ENCODE measurements around the gene DQX1. TPM values are rescaled to one million over a fixed set of nuclear protein-coding genes. Genes with fewer than 3 reads are reported as not detected.

The DQX1 gene
- total RNA-seq, 2 experiments from 2014 or later, result 0.20 to 0.39 TPM

DNA sequence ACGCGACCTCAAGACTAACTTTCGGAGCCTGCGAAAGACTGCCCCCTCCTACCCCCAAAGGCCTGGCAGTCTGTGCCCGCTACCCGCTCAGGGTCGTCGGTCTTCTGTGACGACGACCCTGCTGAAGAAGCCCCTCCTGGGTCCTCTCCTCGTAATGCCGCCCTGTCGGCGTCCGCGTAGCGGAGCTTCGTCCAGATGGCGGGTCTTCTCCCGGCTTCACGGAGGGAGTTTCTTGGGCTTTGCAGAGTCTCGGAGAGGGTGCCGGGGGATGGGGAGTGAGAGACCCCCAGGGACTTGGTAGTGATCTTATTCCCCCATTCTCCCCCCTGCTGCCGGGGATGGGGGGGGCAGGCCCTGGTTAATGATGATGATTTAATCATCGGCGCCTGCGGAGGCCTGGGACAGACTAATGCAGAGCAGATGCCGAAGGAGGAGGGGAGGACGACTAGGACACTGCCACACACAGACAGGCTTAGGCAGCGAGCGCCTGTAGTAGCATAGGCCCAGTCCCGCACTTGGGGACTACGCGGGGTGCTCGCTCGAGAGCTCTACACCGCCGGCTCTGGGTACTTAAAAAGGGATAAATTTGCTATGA, 18.0 kb downstream of the DQX1 start:
- ATAC-seq (ENCODE audit: low read depth), result no peak
- DNase-seq, result no peak

DNA sequence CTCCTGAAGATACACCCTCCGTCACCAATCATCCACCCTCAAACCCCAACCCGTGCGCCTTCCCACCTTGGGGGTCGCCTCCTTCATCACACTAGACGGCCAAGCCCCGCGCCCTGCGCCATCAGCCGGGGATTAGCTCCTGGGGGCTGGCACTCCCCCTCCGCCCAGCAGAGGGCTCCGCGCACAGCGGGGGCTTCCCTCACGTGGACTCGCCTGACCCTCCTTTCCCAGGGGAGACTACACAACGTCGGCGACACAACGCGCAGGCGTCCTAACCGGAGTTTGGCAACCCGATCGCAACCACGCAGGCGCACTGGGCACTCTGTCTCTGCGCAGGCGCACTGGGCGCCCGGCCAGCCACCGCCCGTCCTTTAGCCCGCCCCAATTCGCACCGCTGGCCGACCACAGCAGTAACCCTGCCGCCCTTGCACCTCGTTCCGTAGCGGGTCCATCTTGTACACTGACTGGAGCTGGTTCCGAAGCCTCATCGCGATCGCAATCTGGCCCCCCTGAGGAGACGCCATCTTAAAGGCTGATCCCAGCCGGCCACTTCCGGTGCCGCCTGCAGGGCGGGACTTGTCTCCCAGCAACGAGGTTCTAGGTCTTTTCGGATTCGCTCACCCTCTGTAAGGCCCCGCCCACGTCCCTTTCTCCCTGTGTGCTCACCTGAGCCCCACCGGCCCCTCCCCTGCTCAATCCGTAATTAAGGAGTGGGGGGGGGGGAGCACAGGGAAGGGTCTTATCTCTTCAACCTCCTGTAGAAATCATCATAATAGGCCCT, 18.7 kb downstream of the DQX1 start, which contains the start of gene PCGF1:
TSS of gene PCGF1 (minus strand) at position 551 of the 781 bp plus-strand sequence. CDS start at position 524, 27 bp downstream.
- peak within 1 kb of the TSS; percentile 99 for H3K27ac Mint-ChIP-seq
- H3K9me3 Mint-ChIP-seq, result no peaks in the 10 kb centered on the region
- POLR2A ChIA-PET, result interaction anchor here (0.7 to 5.2 kb wide), 9 partner anchors 10 to 78 kb away, joined by 3 to 19 read pairs (median 5); partner anchors contain the start of genes CCDC142, LOXL3, TTC31 and WBP1
- peak; percentile 84 for ATAC-seq (ENCODE audit: low read depth)
- peak within 1 kb of the TSS; percentile 98 for H3K4me3 Mint-ChIP-seq
- H3K4me1 Mint-ChIP-seq, result peaks cover 32% of the 10 kb centered on the region
- peaks cover 30% of the 10 kb centered on the region for H3K27me3 Mint-ChIP-seq
- DNase-seq, result peak; percentile 98
- peaks cover 12% of the 10 kb centered on the region for H3K36me3 Mint-ChIP-seq

More for the DNA sequence above, 18.0 kb downstream of the DQX1 start:
- Mint-ChIP-seq H3K9me3 (no peaks in the 10 kb centered on the region), H3K4me1 (peaks cover 32% of the 10 kb centered on the region), H3K36me3 (peaks cover 12% of the 10 kb centered on the region), H3K4me3 (peak overlapping the region; percentile 98), H3K27ac (peak overlapping the region; percentile 99), H3K27me3 (peaks cover 32% of the 10 kb centered on the region)
- POLR2A ChIA-PET, result interaction anchor here (0.6 to 5.2 kb wide), 6 partner anchors 21 to 78 kb away, joined by 3 to 19 read pairs (median 4); partner anchors contain the start of genes AUP1, CCDC142, HTRA2 and LOXL3

GRCh38 chr2:74505448-74506246, 20.4 kb downstream of the DQX1 start:
- no peak overlapping the region for H3K27ac Mint-ChIP-seq
- H3K4me1 Mint-ChIP-seq, result peaks cover 35% of the 10 kb centered on the region
- ATAC-seq (ENCODE audit: low read depth) (no peak), DNase-seq (no peak)
- no peaks in the 10 kb centered on the region for H3K9me3 Mint-ChIP-seq
- peaks cover 30% of the 10 kb centered on the region for H3K27me3 Mint-ChIP-seq
- no peak overlapping the region for H3K4me3 Mint-ChIP-seq
- H3K36me3 Mint-ChIP-seq, result peaks cover 14% of the 10 kb centered on the region
- POLR2A ChIA-PET, result interaction anchor here (1.6 to 5.2 kb wide), 3 partner anchors 24 to 47 kb away, joined by 5 to 19 read pairs (median 8); partner anchors contain the start of genes CCDC142, MRPL53, TTC31 and WBP1

- POLR2A ChIA-PET, result interaction anchor here (0.5 to 2.1 kb wide), 4 partner anchors 10 to 86 kb away, joined by 3 to 8 read pairs (median 3); partner anchors contain the start of genes MRPL53 and TLX2
- Mint-ChIP-seq H3K4me1 (peaks cover 34% of the 10 kb centered on the region), H3K27ac (no peak overlapping the region), H3K9me3 (no peaks in the 10 kb centered on the region), H3K27me3 (peaks cover 36% of the 10 kb centered on the region), H3K36me3 (peaks cover 14% of the 10 kb centered on the region), H3K4me3 (peak overlapping the region; percentile 12)
- ATAC-seq (ENCODE audit: low read depth) (no peak), DNase-seq (no peak)
These were observed 21.4 kb downstream of the DQX1 start for GRCh38 chr2:74504591-74504990.

DNA sequence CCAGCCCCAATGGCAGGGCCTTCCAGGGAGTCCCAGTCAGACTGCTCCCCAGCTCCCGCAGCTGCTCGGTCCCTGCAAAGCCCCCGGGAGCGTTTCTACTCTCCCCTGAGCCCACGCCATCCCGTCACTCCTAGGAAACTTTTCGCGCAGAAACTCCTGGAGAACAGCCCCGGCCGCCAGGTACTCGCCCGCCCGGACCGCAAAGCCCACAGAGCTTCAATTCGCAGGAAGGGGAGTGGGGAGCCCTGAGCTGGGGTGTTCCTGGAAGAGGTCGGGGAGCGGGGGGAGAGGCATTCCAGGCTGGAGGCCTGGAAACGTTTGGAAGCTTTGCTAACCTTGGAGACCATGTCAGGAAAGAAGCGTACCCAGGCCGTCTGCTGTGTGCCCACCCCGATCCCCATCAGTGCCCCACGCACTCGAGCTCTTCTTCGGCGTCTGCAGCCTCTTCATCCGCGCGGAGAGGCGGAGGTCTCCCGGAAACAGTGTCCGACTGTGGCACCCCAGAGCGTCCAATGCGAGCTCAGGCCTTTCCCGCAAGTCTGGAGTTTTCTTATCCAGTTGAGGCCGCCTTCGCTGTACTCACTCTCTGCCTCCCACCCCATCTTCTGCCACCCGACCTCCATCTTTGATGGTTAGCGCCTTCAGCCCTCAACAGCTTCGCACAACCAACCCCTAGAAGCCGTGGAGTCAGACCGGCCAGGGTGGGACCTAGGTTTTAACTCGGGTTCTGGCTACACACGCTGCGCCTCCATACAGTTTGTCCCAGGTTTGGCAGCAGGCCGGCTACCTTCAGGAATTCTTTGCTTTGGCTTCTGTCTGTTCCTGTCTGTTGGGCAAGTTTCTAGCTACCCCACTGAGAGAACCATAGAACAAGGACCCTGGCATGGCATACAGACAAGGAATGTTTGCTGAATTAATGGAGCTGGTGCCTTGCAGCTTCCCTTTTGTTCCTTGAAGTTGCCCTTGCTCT, 22.2 kb downstream of the DQX1 start:
- DNase-seq (no peak), ATAC-seq (ENCODE audit: low read depth) (no peak)
- peak overlapping the region; percentile 79 for H3K4me3 Mint-ChIP-seq
- peaks cover 41% of the 10 kb centered on the region for H3K27me3 Mint-ChIP-seq
- H3K36me3 Mint-ChIP-seq, result peaks cover 14% of the 10 kb centered on the region
- peaks cover 39% of the 10 kb centered on the region for H3K4me1 Mint-ChIP-seq
- POLR2A ChIA-PET, result interaction anchor here (0.9 to 2.2 kb wide), 6 partner anchors 11 to 46 kb away, joined by 3 to 14 read pairs (median 4); partner anchors contain the start of genes CCDC142, MRPL53, TLX2 and TTC31
- H3K27ac Mint-ChIP-seq, result peak overlapping the region; percentile 20
- H3K9me3 Mint-ChIP-seq, result no peaks in the 10 kb centered on the region

DNA sequence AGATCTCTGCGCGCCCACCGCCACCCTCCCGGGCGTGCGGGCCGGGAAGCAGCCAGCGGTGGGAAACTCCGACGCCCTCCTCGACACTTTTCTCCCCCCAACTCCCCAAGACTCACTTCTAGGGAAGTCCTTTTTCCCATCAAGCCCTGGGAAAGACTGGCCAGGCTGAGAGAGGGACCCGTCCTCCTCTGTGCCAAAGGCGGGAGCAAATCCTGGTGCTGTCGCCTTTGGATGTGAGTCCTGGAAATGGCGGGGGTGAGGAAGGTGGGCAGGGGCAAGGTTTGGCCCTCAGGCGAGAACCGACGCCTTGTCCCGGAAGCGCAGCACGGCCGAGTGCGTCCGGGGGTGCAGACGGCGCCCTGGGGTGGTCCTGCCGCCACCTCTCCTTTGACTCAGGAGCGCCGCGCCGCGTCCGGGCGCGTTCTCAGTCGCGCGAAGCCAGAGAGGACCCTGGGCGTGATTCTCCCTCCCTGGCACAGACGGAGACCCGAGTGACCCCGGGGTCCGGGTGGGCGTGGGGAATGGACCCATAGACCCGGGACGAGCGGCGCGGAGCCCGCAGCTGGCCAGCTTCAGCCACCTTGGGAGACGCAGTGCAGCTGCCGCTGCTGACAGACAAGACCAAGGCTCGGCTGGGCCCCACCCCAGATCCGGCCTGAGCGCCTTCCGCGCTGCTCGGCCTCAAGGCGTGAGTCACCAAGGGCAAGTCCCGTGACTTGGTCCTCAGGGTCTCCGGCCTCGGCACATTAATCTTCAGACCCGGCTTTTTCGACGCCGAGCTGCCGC, 23.1 kb downstream of the DQX1 start:
- H3K4me3 Mint-ChIP-seq, result peak overlapping the region; percentile 79
- DNase-seq (peak; percentile 76), ATAC-seq (ENCODE audit: low read depth) (peak; percentile 28)
- H3K27me3 Mint-ChIP-seq, result peaks cover 46% of the 10 kb centered on the region
- H3K4me1 Mint-ChIP-seq, result peaks cover 40% of the 10 kb centered on the region
- POLR2A ChIA-PET, result interaction anchor here (0.9 to 2.2 kb wide), 5 partner anchors 12 to 45 kb away, joined by 3 to 14 read pairs (median 5); partner anchors contain the start of genes CCDC142, MRPL53, TLX2 and TTC31
- H3K9me3 Mint-ChIP-seq, result no peaks in the 10 kb centered on the region
- peak overlapping the region; percentile 20 for H3K27ac Mint-ChIP-seq
- H3K36me3 Mint-ChIP-seq, result peaks cover 14% of the 10 kb centered on the region

DNA sequence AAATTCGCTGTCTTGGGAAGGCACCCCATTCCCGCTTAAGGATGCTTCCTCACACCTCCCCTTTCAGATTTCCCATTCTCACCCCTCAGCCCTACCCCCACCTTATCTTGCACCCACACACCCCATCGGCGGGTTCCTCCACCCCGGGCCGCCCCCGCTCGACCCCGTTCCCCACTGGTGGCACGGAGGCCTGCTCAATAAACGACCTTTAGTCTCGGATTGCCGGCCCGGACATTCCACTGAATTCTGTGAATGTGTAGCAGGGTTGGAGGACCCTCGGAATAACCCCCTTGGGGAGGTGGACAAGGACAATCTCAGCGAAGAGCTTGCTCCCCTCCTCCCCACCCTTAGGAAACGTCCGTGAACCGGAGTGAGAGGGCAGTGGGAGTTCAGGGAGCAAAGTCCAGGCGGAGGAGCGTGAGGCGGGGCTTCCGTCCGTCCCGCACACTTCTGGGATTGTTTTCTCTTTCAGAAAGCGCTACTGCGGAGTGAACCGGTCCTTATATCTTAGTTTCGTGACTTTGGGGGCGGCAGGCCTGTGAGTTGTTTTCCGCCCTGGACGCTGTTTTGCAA, 23.8 kb downstream of the DQX1 start:
- POLR2A ChIA-PET, result interaction anchor here (1.2 to 2.2 kb wide), 3 partner anchors 20 to 111 kb away, joined by 3 to 14 read pairs (median 8); partner anchors contain the start of genes AUP1, CCDC142, HTRA2 and TTC31
- H3K36me3 Mint-ChIP-seq, result peaks cover 13% of the 10 kb centered on the region

GRCh38 chr2:74501335-74502071, 24.5 kb downstream of the DQX1 start:
- Mint-ChIP-seq H3K4me3 (peak overlapping the region; percentile 79), H3K27me3 (peaks cover 54% of the 10 kb centered on the region), H3K9me3 (no peaks in the 10 kb centered on the region), H3K36me3 (peaks cover 10% of the 10 kb centered on the region), H3K27ac (no peak overlapping the region), H3K4me1 (peaks cover 41% of the 10 kb centered on the region)
- POLR2A ChIA-PET, result interaction anchor here (1.1 to 1.8 kb wide), 4 partner anchors 11 to 110 kb away, joined by 3 to 8 read pairs (median 4); partner anchors contain the start of genes AUP1 and HTRA2
- no peak for DNase-seq
- no peak for ATAC-seq (ENCODE audit: low read depth)

More for the DNA sequence above, 23.8 kb downstream of the DQX1 start:
- DNase-seq (no peak), ATAC-seq (ENCODE audit: low read depth) (no peak)
- H3K4me1 Mint-ChIP-seq, result peaks cover 44% of the 10 kb centered on the region
- peak overlapping the region; percentile 20 for H3K27ac Mint-ChIP-seq
- H3K27me3 Mint-ChIP-seq, result peaks cover 52% of the 10 kb centered on the region
- peak overlapping the region; percentile 79 for H3K4me3 Mint-ChIP-seq
- no peaks in the 10 kb centered on the region for H3K9me3 Mint-ChIP-seq

DNA sequence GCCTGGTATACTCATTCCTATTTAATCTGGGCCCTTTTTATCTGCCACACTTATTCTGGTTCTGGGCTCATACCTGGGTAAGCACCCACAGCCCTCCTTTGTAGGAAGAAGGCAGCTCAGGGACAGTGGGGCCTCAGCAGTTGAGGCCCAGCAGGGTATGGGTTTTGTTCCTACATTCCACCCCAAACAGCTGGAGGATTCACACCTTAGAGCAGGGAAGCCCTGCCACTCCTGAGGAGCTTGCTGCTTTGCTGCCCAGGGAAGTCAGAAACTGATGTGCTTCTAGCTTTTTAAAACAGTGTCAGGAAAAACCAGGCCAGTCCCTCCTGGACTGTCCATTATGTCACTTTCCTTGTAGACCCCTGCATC, 25.5 kb downstream of the DQX1 start:
- Mint-ChIP-seq H3K36me3 (peaks cover 9% of the 10 kb centered on the region), H3K27ac (no peak overlapping the region), H3K4me1 (peaks cover 36% of the 10 kb centered on the region), H3K27me3 (peaks cover 54% of the 10 kb centered on the region), H3K9me3 (no peaks in the 10 kb centered on the region), H3K4me3 (no peak overlapping the region)
- POLR2A ChIA-PET, result interaction anchor here (0.8 to 3.2 kb wide), 5 partner anchors 12 to 85 kb away, joined by 4 to 12 read pairs (median 4); partner anchors contain the start of genes AUP1, CCDC142, HTRA2 and TTC31
- no peak for DNase-seq
- ATAC-seq (ENCODE audit: low read depth), result no peak

DNA sequence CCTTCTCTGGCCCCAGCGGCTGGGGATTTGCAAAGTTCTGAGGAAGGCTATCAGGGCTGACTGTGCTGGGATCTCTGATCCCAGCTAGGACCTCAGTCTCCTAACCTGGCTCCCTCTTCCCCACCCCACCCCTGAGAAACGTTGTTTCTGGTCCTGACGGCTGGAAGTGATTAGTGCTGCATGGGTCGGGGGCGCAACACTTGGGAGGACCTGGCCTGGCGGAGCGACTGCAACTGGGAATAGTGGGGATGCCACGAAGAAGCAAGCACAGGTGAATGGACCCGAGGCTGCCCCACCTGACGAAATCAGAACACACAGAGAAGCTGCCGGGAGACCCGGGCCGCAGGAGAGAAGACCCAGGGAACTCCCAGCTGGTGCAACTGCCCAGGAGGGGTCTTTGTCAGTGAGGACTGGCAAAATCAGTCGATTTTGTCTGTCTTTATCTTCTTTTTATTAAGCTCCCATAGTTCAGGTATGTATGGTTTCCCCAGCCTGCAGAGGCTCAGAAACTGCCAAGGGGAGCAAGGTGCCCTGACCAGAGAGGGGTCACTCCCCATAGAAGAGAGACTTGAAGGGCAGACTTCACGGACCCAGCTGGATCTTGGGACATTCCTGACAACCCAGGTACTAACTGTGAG, 26.0 kb downstream of the DQX1 start:
- no peak for ATAC-seq (ENCODE audit: low read depth)
- Mint-ChIP-seq H3K4me3 (peak overlapping the region; percentile 25), H3K27me3 (peaks cover 54% of the 10 kb centered on the region), H3K9me3 (no peaks in the 10 kb centered on the region), H3K4me1 (peaks cover 32% of the 10 kb centered on the region), H3K36me3 (peaks cover 8% of the 10 kb centered on the region), H3K27ac (no peak overlapping the region)
- POLR2A ChIA-PET, result interaction anchor here (0.7 to 3.2 kb wide), 7 partner anchors 12 to 86 kb away, joined by 3 to 12 read pairs (median 4); partner anchors contain the start of genes AUP1, CCDC142, HTRA2 and TTC31
- no peak for DNase-seq
